Measurements from ENCODE around the gene DNAJC2.

DNAJC2 gene

GRCh38 chr7:103314852-103315251 is 29.7 kb downstream of the DNAJC2 start:
- peaks cover 43% of the 10 kb centered on the region for H3K36me3 ChIP-seq (replicated peaks; ENCODE audit: insufficient read depth, low read length)
- H3K27me3 ChIP-seq (replicated peaks; ENCODE audit: insufficient read depth, low read length), result no peaks in the 10 kb centered on the region
- no peak overlapping the region for H3K27ac ChIP-seq (ENCODE audit: low read length)
- H3F3A ChIP-seq (ENCODE audit: insufficient read depth, low read length), result 0 out of 2 replicates have a peak, but pooled peaks cover 4% of the 10 kb centered on the region
- no peak overlapping the region for H2AFZ ChIP-seq (ENCODE audit: low read length)
- H3K4me2 ChIP-seq (ENCODE audit: low read depth, low read length), result no peak overlapping the region
- H3K79me2 ChIP-seq (ENCODE audit: low read length), result peaks cover 15% of the 10 kb centered on the region; the same call in 1 of the 2 replicates
- no peak overlapping the region for H3K4me3 ChIP-seq (ENCODE audit: low read length)
- no peak overlapping the region for H3K9ac ChIP-seq (ENCODE audit: low read length)
- no peak for DNase-seq
- H3K4me1 ChIP-seq (ENCODE audit: low read length), result no peaks in the 10 kb centered on the region
- no peaks in the 10 kb centered on the region for H3K9me2 ChIP-seq (replicated peaks; ENCODE audit: insufficient read depth, low read length)
- H4K20me1 ChIP-seq (ENCODE audit: insufficient read depth, low read length), result no peaks in the 10 kb centered on the region
- H3K9me3 ChIP-seq (replicated peaks; ENCODE audit: insufficient read depth, low read length), result no peaks in the 10 kb centered on the region
- no peak for TF ChIP-seq EZH2phosphoT487 (IDR thresholded peaks at IDR 0.05; ENCODE audit: low read length)
- TF ChIP-seq EZH2 (optimal IDR thresholded peaks at IDR 0.05; ENCODE audit: low read depth, low read length), result no peak
- TF ChIP-seq, protein P1, sequence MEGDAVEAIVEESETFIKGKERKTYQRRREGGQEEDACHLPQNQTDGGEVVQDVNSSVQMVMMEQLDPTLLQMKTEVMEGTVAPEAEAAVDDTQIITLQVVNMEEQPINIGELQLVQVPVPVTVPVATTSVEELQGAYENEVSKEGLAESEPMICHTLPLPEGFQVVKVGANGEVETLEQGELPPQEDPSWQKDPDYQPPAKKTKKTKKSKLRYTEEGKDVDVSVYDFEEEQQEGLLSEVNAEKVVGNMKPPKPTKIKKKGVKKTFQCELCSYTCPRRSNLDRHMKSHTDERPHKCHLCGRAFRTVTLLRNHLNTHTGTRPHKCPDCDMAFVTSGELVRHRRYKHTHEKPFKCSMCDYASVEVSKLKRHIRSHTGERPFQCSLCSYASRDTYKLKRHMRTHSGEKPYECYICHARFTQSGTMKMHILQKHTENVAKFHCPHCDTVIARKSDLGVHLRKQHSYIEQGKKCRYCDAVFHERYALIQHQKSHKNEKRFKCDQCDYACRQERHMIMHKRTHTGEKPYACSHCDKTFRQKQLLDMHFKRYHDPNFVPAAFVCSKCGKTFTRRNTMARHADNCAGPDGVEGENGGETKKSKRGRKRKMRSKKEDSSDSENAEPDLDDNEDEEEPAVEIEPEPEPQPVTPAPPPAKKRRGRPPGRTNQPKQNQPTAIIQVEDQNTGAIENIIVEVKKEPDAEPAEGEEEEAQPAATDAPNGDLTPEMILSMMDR (IDR thresholded peaks at IDR 0.05; ENCODE audit: low read length), result no peak

DNA sequence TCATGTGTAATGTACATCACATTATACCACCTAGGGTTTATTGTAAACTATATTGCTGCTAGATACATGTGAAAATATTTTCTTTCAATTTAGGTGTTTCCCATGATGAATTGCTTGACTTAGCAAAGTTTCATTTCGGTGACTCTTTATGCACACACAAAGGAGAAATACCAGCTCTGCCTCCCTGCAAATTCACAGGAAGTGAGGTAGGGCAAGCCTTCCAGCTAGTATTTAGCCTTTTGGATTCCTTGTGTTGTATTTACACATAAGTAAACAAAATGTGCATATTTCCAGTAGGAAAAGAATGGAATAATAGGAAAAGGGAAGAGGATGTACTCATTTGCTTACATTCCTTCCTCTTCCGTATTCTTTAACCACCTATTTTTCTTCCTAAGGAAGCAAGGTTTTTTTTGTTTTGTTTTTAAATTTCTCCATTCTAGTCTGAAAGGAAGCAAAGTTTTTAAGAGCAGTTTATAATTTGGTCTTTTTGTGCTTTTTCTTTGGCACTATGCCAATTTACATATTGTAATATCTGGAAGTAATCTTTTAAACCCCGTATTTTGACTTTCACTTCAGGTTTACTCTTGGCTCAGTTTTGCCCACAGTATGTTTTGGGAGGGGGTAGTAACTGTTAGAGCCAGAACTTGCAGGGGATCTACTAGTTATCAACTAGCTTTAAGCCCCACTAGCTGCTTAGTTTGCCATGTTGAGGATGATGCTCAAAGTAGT is 36.9 kb downstream of the DNAJC2 start:
- no peak overlapping the region for H2AFZ ChIP-seq (ENCODE audit: low read length)
- peaks cover 33% of the 10 kb centered on the region; the same call in 1 of the 2 replicates for H3K36me3 ChIP-seq (replicated peaks; ENCODE audit: insufficient read depth, low read length)
- H3K4me1 ChIP-seq (ENCODE audit: low read length), result no peaks in the 10 kb centered on the region
- H3K27ac ChIP-seq (ENCODE audit: low read length), result no peak overlapping the region
- H3F3A ChIP-seq (ENCODE audit: insufficient read depth, low read length), result no peaks in the 10 kb centered on the region
- H3K27me3 ChIP-seq (replicated peaks; ENCODE audit: insufficient read depth, low read length), result no peaks in the 10 kb centered on the region
- DNase-seq, result no peak
- no peaks in the 10 kb centered on the region for H3K9me3 ChIP-seq (replicated peaks; ENCODE audit: insufficient read depth, low read length)
- no peak for TF ChIP-seq EZH2 (optimal IDR thresholded peaks at IDR 0.05; ENCODE audit: low read depth, low read length)
- TF ChIP-seq, protein P1 (IDR thresholded peaks at IDR 0.05; ENCODE audit: low read length), result no peak
- TF ChIP-seq EZH2phosphoT487 (IDR thresholded peaks at IDR 0.05; ENCODE audit: low read length), result no peak
- no peak overlapping the region for H3K4me3 ChIP-seq (ENCODE audit: low read length)
- H3K4me2 ChIP-seq (ENCODE audit: low read depth, low read length), result no peak overlapping the region
- H3K79me2 ChIP-seq (ENCODE audit: low read length), result peaks cover 9% of the 10 kb centered on the region
- no peak overlapping the region for H3K9ac ChIP-seq (ENCODE audit: low read length)
- no peaks in the 10 kb centered on the region for H4K20me1 ChIP-seq (ENCODE audit: insufficient read depth, low read length)
- H3K9me2 ChIP-seq (replicated peaks; ENCODE audit: insufficient read depth, low read length), result no peaks in the 10 kb centered on the region

DNA sequence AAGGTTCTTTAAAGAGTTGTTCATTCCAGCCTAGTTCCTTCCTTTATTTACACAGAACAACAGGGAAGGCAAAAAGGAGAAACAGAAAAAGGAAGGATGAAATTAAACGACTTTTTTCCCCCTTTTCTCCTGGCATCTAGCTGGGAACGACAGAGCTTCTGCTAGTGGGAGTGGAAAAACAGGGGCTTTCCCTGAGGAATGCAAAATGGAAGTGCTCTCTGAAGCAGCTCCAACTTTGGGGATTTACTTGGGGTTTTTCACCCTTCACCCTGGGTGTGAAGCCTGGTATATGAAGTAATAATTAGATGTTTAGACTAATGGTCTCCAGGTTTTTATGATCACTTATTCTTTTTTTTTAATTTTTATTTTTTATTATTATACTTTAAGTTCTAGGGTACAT is 43.1 kb downstream of the DNAJC2 start:
- TF ChIP-seq EZH2phosphoT487 (IDR thresholded peaks at IDR 0.05; ENCODE audit: low read length) (no peak), EZH2 (optimal IDR thresholded peaks at IDR 0.05; ENCODE audit: low read depth, low read length) (no peak)
- TF ChIP-seq, protein P1 (IDR thresholded peaks at IDR 0.05; ENCODE audit: low read length), result no peak
- no peak overlapping the region for H3K4me2 ChIP-seq (ENCODE audit: low read depth, low read length)
- no peak overlapping the region for H3K27ac ChIP-seq (ENCODE audit: low read length)
- peaks cover 17% of the 10 kb centered on the region for H3K4me1 ChIP-seq (ENCODE audit: low read length)
- no peaks in the 10 kb centered on the region for H4K20me1 ChIP-seq (ENCODE audit: insufficient read depth, low read length)
- DNase-seq, result no peak
- H3K9ac ChIP-seq (ENCODE audit: low read length), result no peak overlapping the region
- peaks cover 55% of the 10 kb centered on the region for H3K79me2 ChIP-seq (ENCODE audit: low read length)
- no peak overlapping the region for H3K4me3 ChIP-seq (ENCODE audit: low read length)
- H2AFZ ChIP-seq (ENCODE audit: low read length), result no peak overlapping the region
- no peaks in the 10 kb centered on the region for H3K9me2 ChIP-seq (replicated peaks; ENCODE audit: insufficient read depth, low read length)
- peaks cover 26% of the 10 kb centered on the region; the same call in 1 of the 2 replicates for H3K36me3 ChIP-seq (replicated peaks; ENCODE audit: insufficient read depth, low read length)
- no peaks in the 10 kb centered on the region for H3K9me3 ChIP-seq (replicated peaks; ENCODE audit: insufficient read depth, low read length)
- H3F3A ChIP-seq (ENCODE audit: insufficient read depth, low read length), result peaks cover 10% of the 10 kb centered on the region
- H3K27me3 ChIP-seq (replicated peaks; ENCODE audit: insufficient read depth, low read length), result no peaks in the 10 kb centered on the region

Measured in MM.1S (cell line).